ENCODE data around the gene TMED10.
A peak's percentile ranks its signal among the peaks of the same experiment; 100 is the strongest.
"Not testable (repeated sequence)": the region's sequence is repeated elsewhere in the genome, so short reads cannot be mapped to it uniquely, and the experiment has no call there.

TMED10 gene

DNA sequence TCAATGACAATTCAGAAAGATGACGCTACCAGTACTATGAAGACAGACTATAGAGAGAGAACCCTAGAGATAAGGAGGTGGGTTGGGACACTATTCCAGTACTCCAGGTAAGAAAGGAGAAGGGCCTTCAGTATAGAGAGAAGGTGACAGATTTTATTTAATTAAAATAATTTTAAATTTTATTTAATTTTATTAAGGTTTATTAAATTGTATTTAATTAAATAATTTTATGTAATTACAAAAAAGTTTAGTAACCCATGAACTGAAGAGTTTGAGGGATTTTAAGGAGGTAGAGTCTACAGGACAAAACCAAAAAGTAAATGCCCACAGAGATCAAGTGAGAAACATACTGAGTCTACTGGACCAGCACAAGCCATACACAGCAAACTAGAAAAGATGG is 20.3 kb downstream of the TMED10 start:
- DNase-seq = no peak

DNA sequence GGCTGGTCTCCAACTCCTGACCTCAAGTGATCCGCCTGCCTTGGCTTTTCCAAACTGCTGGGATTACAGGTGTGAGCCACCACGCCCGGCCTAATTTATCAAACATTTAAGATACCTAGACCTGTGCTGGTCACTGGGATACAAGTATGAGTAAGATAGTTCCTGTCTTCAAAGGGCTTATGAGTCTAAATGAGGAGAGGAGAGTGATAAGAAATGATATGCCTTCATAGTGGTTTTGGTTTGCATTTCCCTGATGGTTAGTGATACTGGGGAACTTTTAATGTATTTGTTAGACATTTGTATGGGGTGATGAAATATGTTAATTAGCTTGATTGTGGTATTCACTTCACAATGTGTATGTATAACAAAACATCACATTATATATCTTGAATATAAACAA is 21.2 kb downstream of the TMED10 start:
- DNase-seq = no peak

DNA sequence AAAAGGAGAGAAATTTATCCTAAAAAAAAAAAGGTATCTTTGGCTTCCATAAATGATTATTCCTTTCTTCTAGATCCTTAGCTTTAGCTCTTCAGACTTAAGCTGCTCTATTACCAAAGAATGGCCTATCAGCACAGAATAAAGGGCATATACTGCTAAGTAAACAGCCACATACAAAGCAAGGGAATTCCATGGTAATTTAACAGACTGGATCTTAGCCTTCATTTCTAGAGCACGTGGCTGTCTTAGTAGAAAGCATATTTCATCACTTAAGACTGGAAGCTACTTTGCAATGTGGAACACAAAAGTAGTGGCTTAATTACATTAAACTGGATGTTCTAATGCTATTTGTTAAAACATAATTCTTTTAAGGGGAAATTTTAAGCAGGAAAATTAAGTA is 23.1 kb downstream of the TMED10 start:
- DNase-seq = no peak

DNA sequence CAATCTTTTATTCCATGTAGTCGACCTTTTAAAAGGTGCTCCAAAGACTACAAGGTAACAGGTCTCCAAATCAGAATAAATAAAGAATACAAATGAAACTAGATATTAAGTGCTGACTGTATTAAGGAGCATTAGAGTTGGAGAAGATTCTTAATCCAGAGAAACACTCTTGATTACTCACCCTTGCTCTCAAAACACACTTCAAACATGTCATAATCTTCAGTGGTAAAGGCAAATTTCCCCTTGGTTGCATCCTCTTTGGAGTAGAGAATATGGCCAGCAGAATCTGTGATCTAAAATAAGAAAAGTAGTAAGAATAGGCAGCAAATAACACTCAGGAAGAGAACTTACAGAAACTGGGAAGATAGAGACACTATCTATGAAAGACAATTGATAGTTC is 24.6 kb downstream of the TMED10 start:
- DNase-seq = no peak

DNA sequence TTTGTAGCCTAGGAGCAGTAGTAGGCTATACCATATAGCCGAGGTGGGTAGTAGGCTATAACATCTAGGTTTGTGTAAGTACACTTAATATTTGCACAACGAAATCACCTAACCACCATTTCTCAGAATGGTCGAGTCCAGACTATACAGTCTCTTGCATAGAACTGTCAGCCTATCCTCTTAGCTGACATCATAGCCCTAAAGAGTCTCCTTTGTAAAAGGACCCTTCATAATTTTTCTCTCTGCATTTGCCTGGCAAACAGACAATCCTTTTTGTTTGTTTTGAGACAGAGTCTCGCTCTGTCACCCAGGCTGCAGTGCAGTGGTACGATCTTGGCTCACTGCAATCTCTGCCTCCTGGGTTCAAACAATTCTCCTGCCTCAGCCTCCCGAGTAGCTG is 25.8 kb downstream of the TMED10 start:
- DNase-seq = not testable (repeated sequence)

DNA sequence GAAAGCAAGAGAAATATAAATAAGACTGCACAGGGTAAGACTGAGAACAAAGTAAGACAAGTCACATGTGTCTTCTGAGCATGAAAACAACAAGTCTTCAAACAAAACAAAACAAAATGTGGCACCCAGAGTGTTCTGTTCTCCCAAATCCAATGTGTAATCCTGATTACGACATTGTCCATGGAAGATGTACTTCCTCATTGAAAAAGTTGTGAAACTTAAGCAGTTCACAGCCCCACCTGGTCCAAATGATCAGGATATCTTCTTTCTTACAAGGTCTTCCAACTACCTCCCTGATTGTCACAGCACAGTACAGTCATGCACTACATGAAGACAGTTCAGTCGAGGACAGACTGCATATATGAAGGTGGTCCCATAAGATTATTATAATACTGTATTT is 26.3 kb downstream of the TMED10 start:
- DNase-seq = no peak

DNA sequence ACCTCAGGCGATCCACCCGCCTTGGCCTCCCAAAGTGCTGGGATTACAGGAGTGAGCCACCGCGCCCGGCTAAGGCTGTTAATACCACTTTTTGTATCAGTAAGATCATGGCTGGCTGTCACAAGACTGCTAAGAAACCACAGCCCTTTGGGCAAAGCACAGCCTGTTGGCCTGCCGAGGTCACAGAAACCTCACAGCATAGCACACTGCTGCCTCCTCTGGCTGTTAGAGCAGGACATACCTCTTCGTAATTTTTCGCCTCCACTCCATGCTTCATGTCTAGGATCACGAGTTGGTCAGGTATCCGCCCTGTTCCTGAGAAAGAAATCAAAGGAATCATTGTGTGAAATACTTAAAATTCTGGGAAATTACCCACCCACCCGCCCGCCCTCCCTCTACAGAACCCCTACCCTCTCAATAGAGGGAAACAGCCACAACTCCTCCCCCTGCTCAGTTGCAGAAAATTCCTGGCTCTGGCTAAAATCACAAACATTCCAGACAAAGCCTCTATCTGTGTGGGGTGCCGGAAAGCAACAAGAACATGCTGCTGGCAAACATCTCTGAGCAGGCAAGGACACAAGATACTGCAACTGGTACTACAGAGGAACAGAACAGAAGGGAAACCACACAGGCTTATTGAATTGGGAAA is 28.9 kb downstream of the TMED10 start:
- peak; percentile 10 for DNase-seq

DNA sequence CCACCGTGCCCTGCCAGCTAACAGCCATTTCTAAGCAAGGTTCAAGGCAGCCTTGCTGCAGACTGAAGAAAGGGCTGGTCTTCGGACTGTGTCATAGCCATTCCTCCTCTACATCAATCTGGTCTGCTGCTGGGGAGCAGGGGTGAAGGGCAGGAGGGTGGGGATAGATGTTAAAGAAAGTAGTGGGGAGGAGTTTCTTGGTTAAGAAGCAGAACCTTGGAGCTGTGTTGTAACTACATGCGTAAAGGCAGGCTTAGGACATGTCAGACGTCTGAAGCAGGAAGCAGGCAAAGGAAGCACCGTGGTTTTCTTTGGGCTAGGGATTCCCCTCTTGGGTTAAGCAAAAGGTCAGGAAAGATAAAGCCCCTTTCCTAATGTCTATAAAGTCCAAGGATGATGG is 31.5 kb downstream of the TMED10 start:
- no peak for DNase-seq

DNA sequence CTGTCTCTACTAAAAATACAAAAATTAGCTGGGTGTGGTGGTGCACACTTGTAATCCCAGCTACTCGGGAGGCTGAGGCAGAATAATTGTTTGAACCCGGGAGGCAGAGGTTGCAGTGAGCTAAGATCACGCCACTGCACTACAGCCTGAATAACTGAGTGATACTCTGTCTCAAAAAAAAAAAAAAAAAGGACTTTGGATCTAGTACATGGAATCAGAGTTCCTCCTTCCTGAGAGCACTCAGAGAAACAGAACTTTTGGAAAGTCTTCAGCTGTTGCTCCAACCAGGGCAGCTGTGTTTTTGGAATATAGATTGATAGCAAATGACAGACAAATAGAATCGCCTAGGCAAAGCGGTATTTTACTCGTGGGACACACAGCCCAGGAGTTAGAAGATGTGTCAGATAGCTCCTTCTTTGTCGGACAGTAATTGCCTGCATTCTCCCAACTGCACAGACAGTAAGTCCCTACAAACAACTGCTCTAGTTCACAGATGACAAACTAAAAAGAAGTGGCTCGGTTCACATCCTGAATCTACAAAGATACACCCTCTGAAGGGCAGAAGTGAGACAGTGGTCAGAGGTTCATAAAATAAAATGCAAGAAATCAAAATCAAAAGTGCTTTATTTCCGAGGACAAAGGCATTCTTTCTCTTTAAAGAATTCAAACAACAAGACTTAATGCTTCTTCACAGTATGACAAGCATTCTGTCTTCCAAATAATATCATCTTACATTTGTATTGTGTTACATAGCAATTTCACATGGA is 32.5 kb downstream of the TMED10 start:
- DNase-seq = no peak

DNA sequence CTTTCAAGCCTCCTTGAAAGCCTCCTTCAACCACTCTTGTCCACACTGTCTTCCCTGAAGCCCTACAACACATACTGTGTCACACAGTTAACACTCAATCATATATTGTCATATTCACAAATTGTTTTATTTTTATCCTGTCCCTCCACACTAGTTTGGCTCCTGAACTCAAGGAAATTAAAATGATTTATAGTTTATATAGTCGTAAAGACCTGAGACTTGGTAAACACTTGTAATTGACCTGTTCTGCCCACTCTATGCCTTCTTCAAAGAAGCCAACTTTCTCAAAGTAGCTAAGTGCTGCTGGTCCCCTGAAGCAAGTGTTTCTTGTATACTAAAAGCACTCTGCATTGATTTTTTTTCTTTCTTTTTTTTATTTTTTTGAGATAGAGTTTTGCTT is 33.9 kb downstream of the TMED10 start:
- DNase-seq = no peak

DNA sequence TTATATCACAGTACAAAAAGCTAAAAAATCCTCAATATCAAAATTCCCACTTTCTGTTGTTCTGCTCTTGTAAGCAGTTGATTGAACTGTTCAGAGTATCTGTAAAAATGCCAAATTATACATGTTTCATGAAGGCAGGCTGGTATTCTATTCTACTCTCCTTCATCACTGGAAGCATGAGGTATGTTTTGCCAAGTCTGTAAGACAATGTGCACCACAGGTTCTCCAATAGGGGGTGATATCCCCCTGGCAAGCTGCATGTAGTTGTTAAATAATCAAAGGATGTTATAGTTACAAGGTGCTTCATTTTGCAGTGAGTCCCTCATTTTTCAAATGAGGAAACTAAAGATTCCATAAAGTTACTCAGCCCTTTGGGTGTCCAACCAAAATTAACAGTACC is 34.4 kb downstream of the TMED10 start:
- no peak for DNase-seq

DNA sequence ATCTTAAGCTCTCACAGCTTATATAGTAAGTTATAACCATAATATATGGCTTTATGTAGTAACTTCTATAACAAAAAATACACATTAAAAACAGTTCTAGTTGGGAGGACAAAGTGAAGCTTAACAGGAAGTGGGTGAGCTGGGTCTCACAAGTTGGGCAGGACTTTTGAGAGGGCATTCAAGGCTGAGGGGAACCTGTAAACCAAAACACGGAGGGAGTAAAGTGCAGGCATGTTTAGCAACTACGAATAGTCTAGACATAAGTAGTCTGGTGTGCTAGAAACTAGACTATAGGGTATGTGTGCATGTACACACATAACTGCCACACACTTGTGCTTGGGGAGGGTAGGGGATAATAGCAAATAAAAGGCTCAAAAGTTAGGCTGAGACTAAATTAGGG is 35.4 kb downstream of the TMED10 start:
- no peak for DNase-seq

DNA sequence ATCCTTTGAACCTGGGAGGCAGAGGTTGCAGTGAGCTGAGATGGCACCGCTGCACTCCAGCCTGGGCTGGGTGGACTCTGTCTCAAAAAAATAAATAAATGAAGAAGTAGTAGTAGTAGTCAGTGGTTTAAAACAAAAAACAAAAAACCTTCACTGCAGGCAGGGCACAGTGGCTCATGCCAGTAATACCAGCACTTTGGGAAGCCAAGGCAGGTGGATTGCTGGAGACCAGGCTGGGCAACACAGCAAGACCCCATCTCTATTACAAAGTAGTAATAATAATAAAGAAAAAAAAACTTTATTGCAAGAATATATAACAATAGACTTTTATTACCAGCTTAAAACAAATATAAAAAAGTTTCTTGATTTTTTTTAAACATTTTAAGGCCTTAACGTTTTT is 35.8 kb downstream of the TMED10 start:
- no peak for DNase-seq

DNA sequence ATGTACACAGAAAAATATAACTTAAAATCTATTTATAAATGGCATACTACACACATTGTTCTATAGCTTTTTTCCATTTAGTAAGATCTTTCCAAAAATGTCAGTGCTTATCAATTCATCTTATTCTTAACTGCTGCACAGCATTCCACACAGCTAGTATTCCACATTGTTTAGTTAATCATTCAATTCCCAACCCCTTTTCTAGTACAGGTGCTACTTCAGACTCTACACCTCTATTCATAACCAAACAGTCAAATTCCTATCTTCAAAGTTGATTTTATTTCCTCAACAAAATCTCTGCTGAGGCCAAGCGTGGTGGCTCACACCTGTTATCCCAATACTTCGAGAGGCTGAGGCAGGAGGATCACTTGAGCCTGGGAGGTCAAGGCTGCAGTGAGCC is 37.2 kb downstream of the TMED10 start:
- no peak for DNase-seq

DNA sequence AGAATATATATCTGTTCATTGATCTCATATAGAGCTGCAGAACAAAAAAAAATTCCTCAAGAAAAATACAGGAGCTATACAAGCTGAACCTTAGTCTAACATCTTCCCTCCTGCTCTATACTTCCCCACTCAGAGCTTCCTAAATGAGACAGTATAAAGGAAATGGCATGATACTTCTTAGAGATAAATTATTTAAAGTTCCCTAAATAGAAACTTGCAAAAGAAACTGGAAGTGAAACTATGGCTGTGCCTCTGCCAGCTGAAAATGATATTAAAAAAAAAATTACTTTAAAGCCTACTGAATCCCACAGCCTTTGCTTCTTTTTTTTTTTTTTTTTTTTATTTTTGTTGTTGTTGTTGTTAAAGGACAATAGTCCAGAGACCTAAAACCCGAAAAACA is 37.9 kb downstream of the TMED10 start:
- no peak for DNase-seq

DNA sequence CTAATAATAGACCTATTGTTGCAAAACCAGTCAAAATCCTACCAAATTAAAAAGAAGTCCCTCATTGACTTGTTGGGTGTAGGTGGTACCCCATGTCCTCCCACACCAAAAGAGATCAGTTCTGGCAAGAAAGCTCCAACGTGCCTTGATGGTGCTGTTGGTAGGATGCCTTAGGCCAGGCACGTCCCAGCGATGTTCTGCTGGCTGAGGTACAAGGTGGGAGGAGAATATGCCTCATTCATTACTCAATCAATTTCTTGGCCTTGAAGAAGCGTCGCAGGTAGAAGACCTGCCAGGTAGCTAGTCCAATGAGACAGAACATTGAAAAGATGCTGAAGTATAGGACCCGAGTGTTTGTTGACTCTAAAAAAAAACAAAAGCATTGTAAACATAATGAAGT is 41.8 kb downstream of the TMED10 start:
- DNase-seq = no peak

DNA sequence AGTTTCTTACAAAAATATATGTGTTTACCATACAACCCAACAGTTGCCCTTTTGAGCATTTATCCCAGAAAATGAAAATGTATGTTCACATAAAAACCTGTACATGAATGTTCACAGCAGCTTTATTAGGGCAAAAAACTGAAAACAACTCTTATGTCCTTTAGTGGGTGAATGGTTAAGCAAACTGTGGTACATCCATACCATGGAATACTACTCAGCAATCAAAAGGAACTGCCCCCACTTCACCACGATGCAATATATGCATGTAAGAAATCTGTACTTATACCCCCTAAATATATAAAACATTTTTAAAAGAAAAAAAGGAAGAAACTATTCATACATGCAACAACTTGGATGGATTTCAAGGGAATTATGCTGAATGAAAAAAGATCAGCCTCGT is 42.8 kb downstream of the TMED10 start:
- DNase-seq = no peak

DNA sequence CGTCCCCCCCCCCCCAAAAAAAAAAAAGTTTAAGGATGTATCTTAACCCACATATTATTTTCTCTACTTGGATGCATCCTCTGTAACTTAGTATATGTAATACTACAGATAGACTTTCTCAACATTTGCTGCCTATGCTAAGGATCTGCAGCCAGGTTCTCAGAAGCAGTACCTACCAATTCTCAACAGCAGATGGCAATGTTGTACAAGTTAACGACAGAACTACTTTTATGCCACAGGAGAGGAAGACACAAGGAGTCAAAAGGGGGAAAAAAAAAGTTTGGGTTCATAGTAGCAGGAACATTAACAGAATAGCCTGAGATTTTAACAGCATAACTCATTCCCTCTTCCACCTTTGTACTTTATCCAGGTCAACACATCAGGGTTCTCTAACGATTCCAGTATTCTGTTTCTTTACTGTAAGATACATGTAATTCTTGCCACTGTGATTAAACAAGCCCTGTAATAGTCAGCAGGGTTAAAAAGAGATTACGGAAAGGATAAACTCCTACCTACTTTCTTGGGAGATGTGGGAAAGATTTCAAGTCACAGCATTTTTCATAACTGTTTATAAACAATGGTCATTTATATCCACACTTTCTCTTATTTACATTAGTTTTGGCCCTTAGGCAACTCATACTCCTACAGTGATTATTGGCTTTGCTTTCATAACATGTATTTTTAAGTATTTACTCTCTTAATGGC is 43.9 kb downstream of the TMED10 start:
- DNase-seq = peak; percentile 22

DNA sequence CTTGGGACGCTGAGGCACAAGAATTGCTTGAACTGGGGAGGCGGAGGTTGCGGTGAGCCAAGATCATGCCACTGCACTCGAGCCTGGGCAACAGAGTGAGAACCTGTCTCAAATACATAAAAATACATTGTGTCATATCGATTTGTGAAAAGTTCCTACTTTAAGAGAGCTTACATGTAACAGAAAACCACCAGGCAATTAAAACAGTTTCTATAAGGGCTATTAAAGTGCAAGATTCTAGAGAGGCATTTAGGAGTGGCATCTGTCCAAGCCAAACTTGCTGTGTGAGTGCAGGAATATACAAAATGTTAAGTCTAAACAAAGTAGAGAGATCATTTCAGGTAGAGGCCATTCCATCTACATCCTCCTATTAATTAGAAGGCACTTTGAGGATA is 47.8 kb downstream of the TMED10 start:
- DNase-seq = no peak

DNA sequence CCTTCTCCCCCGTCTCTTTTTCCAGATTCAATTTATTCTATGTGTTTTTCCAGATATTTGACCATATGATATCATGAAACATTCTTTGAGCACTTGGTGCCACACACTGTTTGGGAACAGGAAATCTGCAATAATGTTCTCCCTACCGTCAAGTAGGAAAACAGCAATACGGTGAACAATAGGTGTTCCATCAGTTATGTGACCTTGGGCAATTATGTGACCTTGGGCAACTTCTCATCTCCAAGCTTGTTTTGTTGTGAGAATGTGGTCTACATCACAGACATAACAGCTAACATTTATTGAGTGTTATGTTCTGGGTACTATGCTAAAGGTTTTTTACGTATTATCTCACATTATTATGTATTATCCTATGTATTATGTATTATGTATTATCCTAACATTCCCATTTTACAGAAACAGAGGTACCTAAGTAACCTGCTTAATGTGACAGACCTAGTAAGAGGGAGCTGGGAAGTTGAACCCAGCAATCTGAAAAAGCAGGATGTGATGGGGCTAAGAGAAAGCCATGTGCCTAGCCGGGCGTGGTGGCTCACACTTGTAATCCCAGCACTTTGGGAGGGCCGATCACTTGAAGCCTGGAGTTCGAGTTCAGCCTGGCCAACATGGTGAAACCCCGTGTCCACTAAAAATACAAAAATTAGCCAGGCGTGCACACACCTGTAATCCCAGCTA is 48.4 kb downstream of the TMED10 start:
- no peak for DNase-seq

DNA sequence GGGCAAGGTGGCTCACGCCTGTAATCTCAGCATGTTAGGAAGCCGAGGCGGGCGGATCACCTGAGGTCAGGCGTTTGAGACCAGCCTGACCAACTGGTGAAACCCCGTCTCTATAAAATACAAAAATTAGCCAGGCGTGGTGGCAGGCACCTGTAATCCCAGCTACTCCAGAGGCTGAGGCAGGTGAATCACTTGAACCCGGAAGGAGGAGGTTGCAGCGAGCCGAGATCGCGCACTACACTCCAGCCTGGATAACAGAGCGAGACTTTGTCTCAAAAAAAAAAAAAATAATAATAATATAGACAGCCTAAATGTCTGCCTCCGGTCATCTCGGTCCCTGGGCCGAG is 49.0 kb downstream of the TMED10 start:
- peak; percentile 20 for DNase-seq

DNA sequence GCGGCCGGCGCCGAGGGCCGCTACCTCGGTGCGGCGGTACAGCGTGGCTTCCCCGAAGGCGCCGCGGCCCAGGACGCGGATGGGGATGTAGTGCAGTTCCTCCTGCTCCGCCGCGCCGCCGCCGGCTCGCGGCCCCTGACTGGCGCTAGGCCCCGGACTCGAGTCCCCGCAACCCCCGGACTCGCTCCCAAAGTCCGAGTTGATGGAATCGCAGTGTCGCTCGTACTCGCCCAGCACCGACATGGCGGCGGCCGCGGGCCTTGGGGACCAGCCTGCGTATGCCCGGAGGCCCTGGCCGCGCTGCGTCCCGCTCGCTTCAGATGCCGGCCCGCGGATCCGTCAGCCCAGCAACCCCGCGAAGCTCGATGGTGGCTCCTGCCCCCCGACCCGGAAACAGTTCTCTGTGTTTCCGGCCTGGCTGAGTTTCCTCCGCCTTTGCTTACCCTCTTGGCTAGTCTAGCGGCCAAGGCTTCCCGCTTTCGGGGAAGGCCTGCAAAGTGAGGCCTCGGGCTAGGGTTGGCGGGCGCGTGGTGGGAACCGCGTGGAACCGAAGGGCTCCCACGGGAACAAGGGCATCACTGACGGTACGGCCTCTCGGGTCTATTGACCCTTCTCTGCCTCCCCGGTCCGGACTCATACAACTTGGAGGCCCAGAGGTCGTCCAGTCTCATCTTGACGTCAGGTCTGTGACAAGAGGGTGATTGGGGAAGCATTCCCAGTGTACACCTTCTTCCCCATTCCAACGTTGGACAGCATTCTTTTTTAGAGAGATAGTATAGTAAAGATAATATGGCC is 49.5 kb downstream of the TMED10 start, which contains the start of gene NEK9:
Gene NEK9, minus strand, starts transcription at position 370 of the 795 bp plus-strand sequence. Its CDS starts 127 bp downstream, at position 243.
- DNase-seq = peak; percentile 91

DNA sequence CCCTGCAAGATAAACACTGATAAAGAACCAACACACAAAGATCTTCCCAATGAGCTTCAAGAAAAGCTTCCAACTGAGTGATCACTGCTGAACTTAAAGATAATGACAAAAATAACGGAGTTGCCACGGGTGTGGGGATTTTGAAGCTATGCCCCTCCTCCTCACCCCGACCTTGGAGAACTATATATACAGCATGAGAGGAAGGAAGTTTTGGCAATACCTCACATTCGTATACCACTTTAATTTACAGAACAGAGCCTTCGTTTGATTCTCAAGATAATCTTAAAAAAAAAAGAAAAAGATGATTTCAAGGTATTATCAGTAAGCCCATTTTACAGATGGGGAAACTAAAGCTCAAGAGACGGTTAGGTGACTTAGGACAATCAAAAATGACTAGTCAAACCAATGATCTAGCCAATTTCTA is 50.3 kb downstream of the TMED10 start:
- DNase-seq = no peak
